Loucy (cell line): ENCODE data around the gene KRT35.

ENCODE experiments used
- H2AFZ ChIP-seq: fragments of 200-600 bp; sonication (generic); 2 replicates; pipeline ENCODE4 v1.6.0; 2016; ENCODE audit warnings: antibody characterized with exemption, mild to moderate bottlenecking, low read length, moderate library complexity
- H3F3A ChIP-seq: fragments of 200-600 bp; 2 replicates; pipeline ENCODE4 v1.6.0; 2016; ENCODE audit warnings: antibody characterized with exemption, low read depth, mild to moderate bottlenecking
- H3K27me3 ChIP-seq: fragments of 200-600 bp; sonication (generic); 2 replicates; pipeline ENCODE4 v1.6.1; 2014; ENCODE audit warnings: low read length, mild to moderate bottlenecking; ENCODE audit not compliant: insufficient read depth, poor library complexity, severe bottlenecking
- H3K36me3 ChIP-seq: fragments of 200-600 bp; sonication (generic); 2 replicates; pipeline ENCODE4 v1.6.1; 2016; ENCODE audit warnings: low read length; ENCODE audit not compliant: insufficient read depth
- H3K4me1 ChIP-seq: fragments of 200-600 bp; sonication (generic); 2 replicates; pipeline ENCODE4 v1.5.1; 2014; ENCODE audit warnings: low read length, mild to moderate bottlenecking; ENCODE audit not compliant: insufficient read depth, poor library complexity, severe bottlenecking
- H3K4me2 ChIP-seq: fragments of 200-600 bp; sonication (generic); 2 replicates; pipeline ENCODE4 v1.6.0; 2014; ENCODE audit warnings: antibody characterized with exemption, low read length, low read depth, mild to moderate bottlenecking; ENCODE audit not compliant: poor library complexity, severe bottlenecking
- H3K4me3 ChIP-seq: fragments of 200-600 bp; sonication (generic); 2 replicates; pipeline ENCODE4 v1.5.1; 2014; ENCODE audit warnings: low read length, mild to moderate bottlenecking, mixed read lengths; ENCODE audit not compliant: poor library complexity, severe bottlenecking
- H3K79me2 ChIP-seq: fragments of 200-600 bp; sonication (generic); 2 replicates; pipeline ENCODE4 v1.6.1; 2014; ENCODE audit warnings: low read length; ENCODE audit not compliant: insufficient read depth
- H3K9ac ChIP-seq: fragments of 200-600 bp; sonication (generic); 2 replicates; pipeline ENCODE4 v1.6.0; 2014; ENCODE audit warnings: mild to moderate bottlenecking, low read depth, low read length, moderate library complexity; ENCODE audit not compliant: poor library complexity, severe bottlenecking
- H3K9me2 ChIP-seq: fragments of 200-600 bp; sonication (generic); replicated peaks from 2 replicates; pipeline ENCODE4 v1.6.1; 2016; ENCODE audit warnings: low read depth, low read length, mixed read lengths
- H3K9me3 ChIP-seq: fragments of 200-600 bp; sonication (generic); 2 replicates; pipeline ENCODE4 v1.6.1; 2014; ENCODE audit warnings: mild to moderate bottlenecking, antibody characterized with exemption, low read length, low read depth; ENCODE audit not compliant: insufficient read depth
- H4K20me1 ChIP-seq: fragments of 200-600 bp; sonication (generic); 2 replicates; pipeline ENCODE4 v1.6.0; 2014; ENCODE audit warnings: antibody characterized with exemption, low read length, mild to moderate bottlenecking; ENCODE audit not compliant: insufficient read depth, poor library complexity, severe bottlenecking
- CTCF ChIP-seq: fragments of 200-600 bp; sonication (generic); conservative IDR thresholded peaks from 2 replicates; pipeline ENCODE4 v1.5.1; 2014; ENCODE audit warnings: mild to moderate bottlenecking, antibody characterized with exemption, low read length
- EZH2phosphoT487 ChIP-seq: fragments of 200-600 bp; IDR thresholded peaks from 2 replicates; pipeline ENCODE4 v1.6.1; 2018; ENCODE audit warnings: antibody characterized with exemption, mild to moderate bottlenecking, moderate library complexity, borderline replicate concordance

Gene KRT35

DNA sequence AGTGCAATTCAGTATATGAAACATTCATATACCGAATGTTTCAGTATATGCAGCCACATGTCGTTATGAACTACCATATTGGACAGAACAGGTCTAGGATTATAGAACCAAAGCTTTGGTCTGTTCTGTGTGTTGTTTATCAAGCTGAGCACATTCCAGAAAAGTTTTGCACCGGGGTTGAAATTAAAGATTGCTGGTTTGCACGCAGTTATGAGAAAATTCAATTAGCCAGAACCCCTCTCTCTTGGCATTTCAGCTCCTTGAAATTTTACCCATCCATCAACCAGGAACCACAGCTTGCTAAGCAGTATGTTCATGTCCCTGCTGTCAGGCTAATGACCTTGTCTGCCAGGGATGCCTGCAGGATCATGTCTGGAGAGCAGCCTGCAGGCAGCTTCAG lies 23.3 kb downstream of the KRT35 start:
- no peak overlapping the region for H3K4me2 ChIP-seq
- no peaks in the 10 kb centered on the region for H3K4me1 ChIP-seq
- H3F3A ChIP-seq, result no peaks in the 10 kb centered on the region
- no peak overlapping the region for H2AFZ ChIP-seq
- no peaks in the 10 kb centered on the region for H3K9me3 ChIP-seq
- H3K27me3 ChIP-seq, result no peaks in the 10 kb centered on the region
- H3K79me2 ChIP-seq, result no peaks in the 10 kb centered on the region
- H3K36me3 ChIP-seq, result no peaks in the 10 kb centered on the region
- no peak for TF ChIP-seq EZH2phosphoT487
- no peaks in the 10 kb centered on the region for H3K9me2 ChIP-seq
- no peak overlapping the region for H3K9ac ChIP-seq
- H3K4me3 ChIP-seq, result no peak overlapping the region
- no peaks in the 10 kb centered on the region for H4K20me1 ChIP-seq

GRCh38 chr17:41456204-41456603 lies 24.7 kb downstream of the KRT35 start:
- H3K36me3 ChIP-seq, result no peaks in the 10 kb centered on the region
- H3F3A ChIP-seq, result no peaks in the 10 kb centered on the region
- no peaks in the 10 kb centered on the region for H3K4me1 ChIP-seq
- TF ChIP-seq CTCF (no peak), EZH2phosphoT487 (no peak)
- no peaks in the 10 kb centered on the region for H3K9me2 ChIP-seq
- H2AFZ ChIP-seq, result no peak overlapping the region
- H4K20me1 ChIP-seq, result no peaks in the 10 kb centered on the region
- no peaks in the 10 kb centered on the region for H3K79me2 ChIP-seq
- no peaks in the 10 kb centered on the region for H3K9me3 ChIP-seq
- H3K4me2 ChIP-seq, result no peak overlapping the region
- H3K9ac ChIP-seq, result no peak overlapping the region
- H3K27me3 ChIP-seq, result peaks cover 8% of the 10 kb centered on the region
- H3K4me3 ChIP-seq, result no peak overlapping the region

GRCh38 chr17:41455236-41455635 lies 25.7 kb downstream of the KRT35 start:
- Histone ChIP-seq H3K4me2 (no peak overlapping the region), H3K9ac (no peak overlapping the region), H3K36me3 (no peaks in the 10 kb centered on the region), H3K4me3 (no peak overlapping the region), H2AFZ (no peak overlapping the region), H3K27me3 (peaks cover 8% of the 10 kb centered on the region), H3K79me2 (no peaks in the 10 kb centered on the region), H4K20me1 (no peaks in the 10 kb centered on the region), H3K4me1 (no peaks in the 10 kb centered on the region), H3F3A (no peaks in the 10 kb centered on the region), H3K9me3 (no peaks in the 10 kb centered on the region), H3K9me2 (no peaks in the 10 kb centered on the region)
- TF ChIP-seq CTCF (no peak), EZH2phosphoT487 (no peak)

DNA sequence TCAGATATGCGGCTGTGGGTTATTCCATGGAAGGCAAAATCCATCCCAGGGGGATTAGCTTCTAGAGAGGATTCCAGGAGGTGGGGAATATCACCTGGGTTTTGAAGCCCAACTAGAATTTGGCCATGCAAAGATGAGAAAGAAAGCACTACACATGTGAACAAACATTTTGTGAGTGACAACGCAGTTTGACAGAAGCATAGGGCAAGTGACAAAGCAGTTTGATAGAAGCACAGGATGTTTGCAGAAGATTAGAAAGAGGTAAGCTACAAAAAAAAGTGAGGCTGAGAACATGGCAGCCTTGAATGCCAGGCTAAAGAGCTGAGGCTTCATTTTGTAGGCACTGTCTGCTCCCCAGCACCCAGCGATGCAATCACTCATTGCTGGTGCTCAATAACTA lies 27.9 kb downstream of the KRT35 start:
- H3K9me3 ChIP-seq, result no peaks in the 10 kb centered on the region
- H3K36me3 ChIP-seq, result no peaks in the 10 kb centered on the region
- H3K79me2 ChIP-seq, result no peaks in the 10 kb centered on the region
- H3F3A ChIP-seq, result no peaks in the 10 kb centered on the region
- H3K4me1 ChIP-seq, result no peaks in the 10 kb centered on the region
- peaks cover 8% of the 10 kb centered on the region for H3K27me3 ChIP-seq
- H4K20me1 ChIP-seq, result no peaks in the 10 kb centered on the region
- no peak overlapping the region for H3K4me3 ChIP-seq
- no peak overlapping the region for H3K4me2 ChIP-seq
- H2AFZ ChIP-seq, result no peak overlapping the region
- no peak for TF ChIP-seq EZH2phosphoT487
- no peak for TF ChIP-seq CTCF
- H3K9ac ChIP-seq, result no peak overlapping the region
- no peaks in the 10 kb centered on the region for H3K9me2 ChIP-seq
